GM21390 (cell line): ENCODE measurements around the gene BASP1.

Experiments
- ATAC-seq: cut with Tn5 transposase; IDR thresholded peaks from one replicate; pipeline ENCODE4 v1.9.1; 2021; ENCODE audit not compliant: unreplicated experiment

Gene BASP1, protein sequence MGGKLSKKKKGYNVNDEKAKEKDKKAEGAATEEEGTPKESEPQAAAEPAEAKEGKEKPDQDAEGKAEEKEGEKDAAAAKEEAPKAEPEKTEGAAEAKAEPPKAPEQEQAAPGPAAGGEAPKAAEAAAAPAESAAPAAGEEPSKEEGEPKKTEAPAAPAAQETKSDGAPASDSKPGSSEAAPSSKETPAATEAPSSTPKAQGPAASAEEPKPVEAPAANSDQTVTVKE

DNA sequence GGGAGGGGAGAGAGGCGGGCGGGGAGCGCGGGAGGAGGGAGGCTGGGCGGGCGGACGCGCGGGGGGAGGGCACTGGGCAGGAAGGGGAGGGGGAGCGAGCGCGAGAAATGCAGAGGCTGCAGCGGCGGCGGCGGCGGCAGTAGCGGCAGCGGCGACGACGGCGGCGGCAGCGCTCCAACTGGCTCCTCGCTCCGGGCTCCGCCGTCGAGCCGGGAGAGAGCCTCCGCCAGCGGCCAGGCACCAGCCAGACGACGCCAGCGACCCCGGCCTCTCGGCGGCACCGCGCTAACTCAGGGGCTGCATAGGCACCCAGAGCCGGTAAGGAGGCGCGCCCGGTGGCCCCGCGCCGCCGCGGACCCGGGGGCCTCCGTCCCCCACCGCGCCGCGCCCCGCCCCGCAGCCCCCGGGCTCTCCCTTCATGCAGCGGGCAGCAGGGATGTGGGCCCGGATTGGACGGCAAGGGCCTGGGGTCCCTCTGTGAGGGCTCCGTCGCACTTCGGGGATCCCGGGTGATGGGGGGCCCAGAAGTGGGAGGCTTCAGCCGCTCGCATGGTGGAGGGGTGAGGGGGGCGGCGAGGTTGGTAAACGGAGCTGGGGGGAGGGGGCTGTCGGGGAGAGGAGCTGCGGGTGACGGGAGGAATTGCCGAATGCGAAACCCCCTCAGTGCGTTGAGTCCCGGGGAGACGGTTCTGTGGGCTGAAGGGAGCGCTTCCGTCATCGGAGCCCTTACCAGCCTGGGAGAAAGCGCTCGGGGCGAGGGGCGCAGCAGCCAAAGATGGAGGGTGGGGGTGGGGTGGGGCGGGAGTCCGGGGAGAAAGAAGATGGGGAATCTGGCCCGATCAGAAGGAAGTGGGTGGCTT, at the start of gene BASP1:
BASP1 (plus strand) TSS at position 139 of the 860 bp plus-strand sequence. CDS start 57,586 bp downstream, outside the sequence.
- peak; percentile 33 for ATAC-seq

DNA sequence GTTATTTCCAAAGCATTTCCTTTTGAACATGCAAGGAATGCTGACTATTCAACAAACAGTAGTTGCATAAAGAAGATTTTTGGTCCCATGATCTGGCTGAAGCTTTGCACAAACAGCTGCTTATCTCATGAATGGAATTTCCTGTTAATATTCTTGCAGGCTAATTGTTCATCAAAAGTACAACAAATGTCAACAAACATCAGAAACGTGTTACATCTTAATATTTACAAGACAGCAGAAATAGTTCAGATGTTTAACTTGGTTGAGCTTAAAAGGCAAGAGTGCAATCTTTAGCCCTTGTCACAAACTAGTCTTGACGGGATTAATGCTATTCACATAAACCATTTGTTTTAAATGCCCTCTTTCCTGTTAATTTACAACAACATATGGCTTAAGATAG, 47.9 kb upstream of the BASP1 start:
- no peak for ATAC-seq

DNA sequence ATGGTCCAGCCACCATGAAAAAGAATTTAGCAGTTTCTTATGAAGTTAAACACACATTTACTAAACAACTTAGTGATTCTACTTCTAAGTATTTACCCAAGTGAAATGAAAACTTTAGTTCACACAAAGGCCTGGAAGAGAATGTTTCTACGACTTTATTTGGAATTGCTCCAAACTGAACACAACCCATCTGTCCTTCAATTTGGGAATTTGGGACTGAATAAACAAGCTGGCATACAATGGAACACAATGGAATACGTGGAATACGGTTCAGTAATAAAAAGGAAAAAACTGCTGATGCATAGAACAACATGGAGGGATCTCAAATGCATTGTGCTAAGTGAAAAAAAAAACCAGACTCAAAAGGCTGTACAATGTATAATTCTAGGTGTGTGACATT, 44.6 kb upstream of the BASP1 start:
- ATAC-seq = no peak

DNA sequence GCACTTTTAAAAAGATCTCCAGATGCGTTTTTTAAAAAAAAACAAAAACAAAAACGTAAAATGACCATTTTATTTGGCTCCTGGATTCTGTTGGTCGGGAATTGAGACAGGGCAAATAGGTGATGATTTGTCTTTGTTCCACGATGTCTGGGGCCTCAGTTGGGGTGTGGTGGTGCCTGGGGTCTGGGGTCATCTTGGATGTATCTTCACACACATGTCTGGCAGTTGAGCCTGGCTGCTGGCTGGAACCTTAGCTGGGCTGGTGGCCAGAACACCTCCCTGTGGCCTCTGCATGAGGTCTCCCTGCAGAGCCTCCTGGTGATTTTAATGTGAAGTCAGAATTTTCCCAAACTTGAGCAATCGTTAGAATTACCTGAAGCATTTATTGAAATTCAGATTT, 42.5 kb upstream of the BASP1 start:
- ATAC-seq = no peak

DNA sequence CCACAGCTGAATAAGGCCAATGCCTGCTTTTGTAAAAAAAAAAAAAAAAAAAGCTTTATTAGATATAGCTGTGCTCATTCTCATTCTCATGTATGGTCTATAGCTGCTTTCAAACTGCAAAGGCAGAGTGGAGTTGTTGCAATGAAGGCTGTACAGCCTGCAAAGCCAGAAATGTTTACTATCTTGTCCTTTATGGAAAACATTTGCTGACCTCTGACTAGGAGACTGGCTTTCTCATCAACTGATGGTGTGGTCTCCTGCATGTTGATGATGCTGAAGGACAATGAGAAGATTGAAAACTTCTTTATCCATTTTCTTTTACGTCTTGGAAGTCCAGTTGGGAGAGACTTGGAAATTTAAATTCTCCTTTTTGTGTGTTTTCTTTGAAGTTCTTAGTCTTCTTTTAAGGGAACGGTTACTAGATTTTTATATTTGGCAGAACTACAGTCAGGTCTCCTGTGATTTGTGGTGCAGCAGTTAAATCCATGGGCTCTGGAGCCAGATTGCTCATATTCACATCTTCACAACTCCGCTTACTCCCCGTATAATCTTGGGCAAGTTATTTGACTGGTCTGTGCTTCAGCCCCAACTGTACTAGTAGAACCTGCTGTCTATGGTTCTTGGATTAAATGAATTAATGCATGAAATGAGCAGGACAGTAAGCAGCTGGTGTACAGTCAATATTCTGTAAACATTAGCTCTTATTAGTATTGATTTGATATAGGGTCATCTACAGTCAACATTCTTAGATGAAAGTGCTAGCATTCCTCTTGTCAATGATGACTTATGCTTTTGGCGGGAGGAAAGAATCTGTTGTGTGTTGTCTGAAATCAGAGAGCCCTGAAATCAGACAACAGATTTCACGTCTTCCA, 39.7 kb upstream of the BASP1 start:
- no peak for ATAC-seq

DNA sequence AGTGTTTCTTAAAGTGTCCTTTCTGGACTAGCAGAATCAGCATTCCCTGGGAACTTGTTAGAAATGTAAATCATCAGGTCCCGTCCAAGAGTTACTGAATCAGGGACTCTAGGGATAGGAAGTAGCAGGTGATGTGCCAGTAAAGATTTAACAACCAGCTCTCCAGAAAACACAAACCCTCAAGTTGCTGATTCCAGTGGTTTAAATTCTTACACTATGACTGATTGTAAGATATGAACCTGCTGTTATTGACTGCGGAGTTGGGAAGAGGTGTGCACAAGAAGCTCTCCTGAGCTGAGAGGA, 39.1 kb upstream of the BASP1 start:
- no peak for ATAC-seq

DNA sequence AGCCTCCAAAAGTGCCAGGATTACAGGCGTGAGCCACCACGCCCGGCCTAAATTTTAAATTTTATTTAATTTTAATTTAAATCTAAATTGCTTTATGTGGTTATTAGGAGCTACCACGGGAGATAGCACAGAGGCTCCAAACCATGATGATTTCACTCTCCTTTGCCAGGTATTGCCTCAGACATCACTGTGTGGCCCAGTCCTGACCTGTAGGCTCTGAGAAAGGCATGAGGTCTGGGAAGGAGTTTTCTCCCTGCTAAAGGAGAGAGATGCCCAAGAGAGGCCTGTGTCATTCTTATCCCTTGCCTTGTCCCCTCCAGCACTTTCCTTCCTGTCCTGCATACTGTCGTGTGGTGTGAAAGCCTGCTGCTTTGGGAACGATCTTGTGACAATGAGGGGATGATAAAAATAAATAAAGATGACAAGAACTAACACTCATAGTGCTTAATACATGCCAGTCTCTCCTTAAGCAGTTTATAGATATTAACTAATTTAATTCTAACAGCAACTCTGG, 37.0 kb upstream of the BASP1 start:
- no peak for ATAC-seq

DNA sequence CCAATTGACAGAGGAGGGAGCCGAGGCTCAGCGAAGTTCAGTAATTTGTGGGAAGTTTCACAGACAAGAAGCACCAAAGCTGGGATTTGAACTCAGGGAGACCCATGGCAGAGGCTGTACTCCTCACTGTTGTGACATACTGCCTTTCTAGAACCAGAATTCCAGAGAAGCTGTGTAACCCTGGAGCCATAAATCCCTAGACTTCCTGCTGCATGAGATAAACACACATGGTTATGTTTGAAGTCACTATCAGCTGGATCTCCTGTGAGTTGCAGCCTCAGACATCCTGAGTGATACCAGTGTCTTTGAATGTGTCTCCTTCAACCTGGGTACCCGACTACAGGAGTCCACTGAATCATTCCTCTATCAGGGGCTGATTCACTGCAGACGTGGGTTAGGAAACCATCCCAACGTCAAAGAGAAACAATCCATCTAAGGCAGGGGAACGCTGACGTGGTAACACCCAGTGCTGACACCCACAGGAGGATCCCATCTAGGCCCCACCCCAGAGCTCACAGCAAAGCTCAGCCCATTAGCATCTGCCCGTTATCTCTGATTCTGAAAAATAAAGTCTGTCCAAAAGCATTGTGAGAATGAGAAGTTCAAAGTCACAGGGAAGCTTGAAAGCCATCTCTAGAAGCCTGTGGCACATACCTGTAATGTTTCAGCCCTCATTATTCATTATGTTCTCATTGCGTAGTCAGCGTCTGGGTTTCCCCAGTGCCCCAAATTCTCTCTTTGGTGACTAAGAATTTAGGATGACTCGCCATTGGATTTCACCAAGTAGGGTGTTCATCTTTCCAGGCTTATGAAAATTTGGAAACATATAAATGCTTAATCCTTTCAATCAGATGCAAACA, 36.3 kb upstream of the BASP1 start:
- ATAC-seq = no peak

DNA sequence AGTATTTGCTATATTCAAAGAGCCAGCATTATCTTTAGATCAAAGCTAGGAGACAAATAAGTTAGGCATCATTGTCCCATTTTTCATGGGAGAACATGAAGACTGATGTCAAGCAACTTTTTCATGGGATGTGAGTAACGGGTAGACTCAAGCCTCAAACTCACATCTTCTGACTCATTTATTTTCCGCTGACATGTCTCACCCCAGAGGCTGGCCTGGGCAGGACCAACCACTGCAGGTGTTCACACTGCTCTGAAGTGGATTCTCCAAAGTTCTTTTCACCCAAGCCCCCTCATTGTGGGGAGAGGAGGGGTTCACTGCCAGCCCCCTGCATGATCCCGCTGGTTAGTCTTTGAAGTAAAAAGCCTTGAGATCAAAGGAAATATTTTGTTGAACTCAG, 34.9 kb upstream of the BASP1 start:
- no peak for ATAC-seq

DNA sequence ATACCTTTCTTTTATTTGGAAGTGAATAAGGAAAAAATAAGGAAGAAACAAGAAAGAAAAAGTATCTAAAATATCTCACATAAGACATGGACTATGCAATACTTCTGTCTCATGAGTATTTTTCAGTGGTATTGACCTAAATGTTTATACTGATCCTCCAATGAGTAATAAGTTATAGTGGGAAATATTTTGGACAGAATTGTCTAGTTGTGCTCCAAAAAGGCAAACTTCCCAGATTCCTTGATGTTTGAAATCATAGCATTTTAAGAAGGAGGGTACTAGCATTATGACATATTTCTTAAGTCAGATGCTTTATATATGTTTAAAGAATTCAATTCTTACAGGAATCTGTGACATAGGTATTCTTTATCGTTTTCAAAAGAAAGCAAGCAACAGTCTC, 34.5 kb upstream of the BASP1 start:
- no peak for ATAC-seq

DNA sequence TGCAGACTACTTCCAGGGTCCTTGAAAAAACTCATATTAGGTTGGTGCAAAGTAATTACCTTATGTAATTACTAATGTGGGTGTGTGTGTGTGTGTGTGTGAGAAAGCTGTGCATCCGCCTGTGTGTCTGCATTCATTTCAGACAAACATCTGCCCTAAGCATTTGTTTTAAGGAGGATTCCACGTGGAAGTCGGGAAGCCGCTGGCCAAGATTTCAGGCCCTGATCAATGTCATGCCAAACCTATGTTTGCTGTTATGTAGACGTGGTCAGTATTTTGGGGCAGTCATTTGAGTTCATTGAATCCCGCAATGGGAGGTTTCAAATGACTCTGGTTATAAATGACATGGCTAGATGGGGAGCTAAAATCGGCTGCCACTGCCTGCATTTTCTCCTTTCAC, 33.6 kb upstream of the BASP1 start:
- ATAC-seq = no peak

DNA sequence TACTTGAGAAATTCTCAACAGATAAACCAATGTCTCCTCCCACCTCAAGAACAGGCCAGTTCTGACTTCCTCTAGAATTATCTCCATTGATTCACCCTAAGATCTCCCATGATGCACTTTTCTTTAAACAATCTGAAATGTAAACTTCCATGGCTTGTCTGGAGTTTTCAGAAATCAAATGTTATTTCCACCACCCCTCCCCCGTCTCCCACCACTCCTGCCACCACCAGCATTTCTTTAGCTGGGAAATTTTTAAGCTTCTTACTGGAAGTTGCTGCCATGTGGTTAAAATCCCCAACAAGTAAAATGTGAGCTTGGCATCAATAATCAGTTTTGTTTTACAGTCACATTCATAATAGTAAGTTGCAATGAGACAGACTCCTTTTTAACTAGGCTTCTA, 32.8 kb upstream of the BASP1 start:
- ATAC-seq = no peak

DNA sequence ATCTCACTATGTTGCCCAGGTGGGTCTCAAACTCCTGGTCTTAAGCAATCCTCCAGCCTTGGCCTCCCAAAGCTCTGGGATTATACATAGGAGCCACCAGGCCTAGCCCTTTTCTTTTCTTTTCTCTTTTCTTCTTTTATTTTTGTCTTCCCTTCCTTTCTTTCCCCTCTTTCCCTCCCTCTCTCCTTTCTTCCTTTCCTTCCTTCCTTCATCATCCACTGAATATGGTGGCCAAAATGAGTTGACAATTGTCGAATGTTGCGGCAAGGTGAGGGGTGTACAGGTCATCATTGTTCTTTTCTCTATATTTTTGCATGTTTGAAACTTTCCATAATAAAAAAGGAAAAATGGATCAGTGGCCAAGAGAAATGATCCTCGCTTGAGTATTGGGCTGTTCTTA, 32.1 kb upstream of the BASP1 start:
- ATAC-seq = no peak

DNA sequence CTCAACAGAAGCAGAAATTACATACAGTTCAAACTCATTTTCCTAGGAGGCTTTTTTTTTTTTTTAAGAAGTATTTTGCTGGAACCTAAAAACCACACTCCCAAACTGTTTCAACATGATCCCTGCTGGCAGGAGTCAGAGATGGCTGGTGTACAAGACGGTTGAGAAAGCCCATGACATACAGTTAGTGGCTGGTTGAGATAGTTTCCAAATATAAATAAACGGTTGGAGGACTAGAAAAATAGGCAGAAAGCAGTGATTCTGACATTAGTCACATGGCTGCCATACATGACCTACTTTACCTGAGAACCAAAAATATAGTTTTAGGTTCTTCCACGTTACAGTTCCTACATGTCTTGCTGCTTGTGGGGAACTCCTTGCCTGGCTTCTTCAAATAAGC, 31.7 kb upstream of the BASP1 start:
- ATAC-seq = no peak

DNA sequence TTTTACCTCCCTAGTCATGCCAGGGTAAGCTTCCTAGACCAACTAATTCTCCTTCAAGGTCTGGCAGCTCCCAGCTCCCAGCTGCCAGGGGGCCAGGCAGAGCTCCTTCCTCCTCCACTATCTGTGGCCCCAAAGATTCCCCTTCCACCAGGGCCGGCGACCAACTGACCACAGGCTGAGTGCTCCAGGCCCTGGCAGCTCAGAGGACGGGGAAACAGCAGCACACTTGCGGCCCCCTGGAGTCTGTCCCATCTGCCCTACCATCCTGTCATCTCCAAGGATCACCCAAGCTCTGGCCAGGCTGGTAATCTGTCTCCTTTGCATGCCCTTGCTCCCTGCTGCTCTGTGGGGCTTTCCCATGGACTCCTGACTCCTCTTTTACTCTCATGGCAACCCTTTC, 31.2 kb upstream of the BASP1 start:
- ATAC-seq = no peak

DNA sequence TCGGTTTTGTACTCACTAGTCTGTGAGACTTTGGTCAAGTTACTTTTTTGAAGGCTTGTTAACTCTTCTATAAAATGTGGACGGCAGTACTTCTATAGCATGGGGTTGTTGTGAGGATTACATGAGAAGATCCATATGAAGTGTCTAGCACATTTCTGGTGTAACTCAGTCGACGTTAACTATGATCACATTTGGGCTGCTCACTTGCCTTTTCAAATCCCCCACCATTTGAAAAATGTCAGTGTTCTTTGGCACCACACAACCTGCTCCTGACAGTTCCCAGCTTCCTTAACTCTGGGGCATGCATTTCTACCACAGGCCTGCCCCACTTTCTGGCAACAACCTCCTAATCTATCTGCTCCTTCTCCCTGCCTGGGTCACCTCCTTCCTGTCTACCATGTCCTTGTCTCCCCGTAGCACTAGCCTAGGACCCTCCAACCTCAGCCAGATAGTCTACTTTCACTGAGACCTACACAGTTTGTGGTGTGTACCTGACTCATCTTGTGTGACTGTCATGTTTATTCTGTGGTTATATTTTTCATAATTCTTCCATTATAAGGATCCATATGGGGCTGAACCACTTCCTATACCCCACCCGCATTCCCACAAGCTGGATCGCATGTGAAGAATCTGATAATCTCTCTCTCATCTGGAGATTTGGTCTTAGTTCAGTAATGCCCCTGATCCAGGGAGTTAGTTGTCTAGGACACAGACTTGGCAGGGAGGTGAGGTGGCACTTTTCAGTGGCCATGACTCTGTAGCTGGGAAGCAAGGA, 30.2 kb upstream of the BASP1 start:
- ATAC-seq = no peak

DNA sequence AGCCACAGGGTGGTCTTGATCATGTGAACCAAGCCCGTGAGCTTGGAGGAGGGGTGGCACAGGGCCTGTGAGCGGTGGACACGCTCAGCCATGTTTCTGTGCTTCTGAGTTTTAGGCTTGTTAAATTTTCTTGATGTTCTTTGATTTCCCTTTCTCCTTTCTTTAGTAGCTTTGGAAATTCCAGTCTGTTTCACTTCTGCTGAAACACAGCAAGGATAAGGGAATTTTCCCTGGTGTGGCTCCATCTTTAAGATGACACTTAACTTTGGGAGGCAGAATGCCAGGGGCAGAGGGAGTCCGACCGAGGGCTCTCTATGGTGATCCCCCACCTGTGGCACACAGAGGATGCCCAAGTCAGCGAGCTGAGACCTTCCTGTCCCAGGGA, 29.7 kb upstream of the BASP1 start:
- no peak for ATAC-seq

DNA sequence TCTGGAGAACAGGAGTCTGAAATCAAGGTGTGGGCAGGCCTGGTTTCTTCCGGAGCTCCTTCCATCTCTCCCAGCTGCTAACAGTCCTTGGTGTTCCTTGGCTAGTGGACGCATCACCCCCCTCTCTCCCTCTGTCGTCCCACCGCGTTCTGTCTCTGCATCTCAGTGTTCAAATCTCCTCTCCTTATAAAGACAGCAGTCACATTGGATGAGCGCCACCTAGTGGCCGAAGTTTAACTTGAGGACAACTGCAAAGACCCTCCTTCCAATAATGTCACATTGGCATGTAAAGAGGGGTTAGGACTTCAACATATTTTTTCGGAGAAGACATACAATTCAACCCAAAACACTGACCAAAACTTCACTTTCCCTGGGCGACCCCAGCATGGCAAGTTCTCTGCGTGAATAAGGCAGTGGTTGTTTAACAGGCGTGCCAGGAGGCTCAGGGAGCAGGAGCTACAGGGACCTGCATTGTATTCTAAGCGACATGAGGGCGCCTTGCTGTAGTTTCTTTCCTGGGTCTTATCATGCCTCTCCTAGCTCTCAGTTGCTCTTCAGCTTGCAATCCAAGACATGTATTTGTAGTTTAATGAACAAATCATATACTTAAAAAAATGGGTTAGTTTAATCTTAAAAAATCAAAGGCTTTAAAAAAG, 27.9 kb upstream of the BASP1 start:
- peak; percentile 71 for ATAC-seq

DNA sequence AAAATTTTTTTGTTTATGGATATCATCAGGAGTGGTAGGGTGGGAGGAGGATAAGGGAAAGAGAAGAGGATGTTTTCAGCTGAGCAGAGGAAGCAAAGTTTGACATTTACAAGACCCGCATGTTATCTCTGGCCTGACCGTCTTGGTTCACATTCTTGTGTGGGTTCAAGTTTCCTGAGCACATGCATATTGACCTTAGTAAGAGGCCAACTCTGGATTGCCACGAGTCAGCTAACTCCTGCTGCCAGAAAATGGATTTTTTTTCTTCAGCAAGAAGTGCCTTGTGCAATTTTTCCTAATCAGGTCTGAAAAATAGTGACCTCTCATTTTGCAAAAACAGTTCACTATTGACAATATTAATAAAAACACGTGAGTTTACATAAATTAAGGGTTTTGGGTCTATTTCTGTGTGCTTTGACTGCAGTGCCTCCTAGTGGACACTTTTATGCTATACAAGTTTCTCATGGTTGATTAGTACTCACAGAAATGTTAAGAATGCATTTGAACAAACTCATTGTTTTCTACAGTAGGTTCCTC, 27.1 kb upstream of the BASP1 start:
- ATAC-seq = no peak
